ENCODE measurements around the gene CDCA4. TPM values are rescaled to one million over a fixed set of nuclear protein-coding genes. Genes with fewer than 3 reads are reported as not detected.

The CDCA4 gene
- total RNA-seq, 1 donor from 2014 or later: 6.9 TPM

DNA sequence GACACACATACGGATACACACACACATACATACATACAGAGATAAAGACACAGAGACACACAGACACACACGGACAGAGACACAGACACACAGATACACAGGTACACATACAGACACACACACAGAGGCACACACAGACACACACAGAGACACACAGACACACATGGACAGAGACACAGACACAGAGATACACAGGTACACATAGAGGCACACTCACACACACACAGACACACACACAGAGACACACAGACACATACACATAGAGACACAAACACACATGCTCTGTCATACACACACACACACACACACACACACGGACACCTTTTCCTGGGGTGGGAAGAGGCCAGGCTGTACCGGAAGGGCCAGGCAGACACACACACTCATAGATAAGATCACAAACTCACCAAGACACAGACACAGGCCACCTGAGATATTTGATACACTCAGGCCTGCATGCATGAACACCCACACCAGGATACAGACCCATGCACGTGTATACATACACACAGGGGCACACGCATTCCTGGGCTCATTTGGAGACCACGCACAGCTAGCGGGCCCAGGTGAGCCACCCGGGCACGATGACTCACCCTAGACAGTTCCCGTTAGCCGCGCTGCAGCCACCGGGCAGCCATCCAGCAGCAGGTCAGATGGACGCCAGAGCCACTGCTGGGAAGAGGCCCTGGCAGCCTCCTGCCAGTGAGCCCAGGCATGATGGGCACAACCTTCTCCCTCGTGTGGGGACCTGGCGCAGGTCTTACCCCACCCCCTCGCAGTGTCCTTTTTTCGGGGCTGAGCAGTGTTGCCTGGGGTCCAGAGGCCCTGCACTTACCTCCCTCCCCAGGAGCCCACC, 40.9 kb downstream of the CDCA4 start:
- Histone ChIP-seq H3K36me3 (no peaks in the 10 kb centered on the region), H3K27ac (no peak overlapping the region), H3K4me3 (no peak overlapping the region), H3K27me3 (ENCODE audit: low read depth) (peaks cover 17% of the 10 kb centered on the region), H3K4me1 (peaks cover 42% of the 10 kb centered on the region), H3K9me3 (no peaks in the 10 kb centered on the region)
- TF ChIP-seq, protein P1, sequence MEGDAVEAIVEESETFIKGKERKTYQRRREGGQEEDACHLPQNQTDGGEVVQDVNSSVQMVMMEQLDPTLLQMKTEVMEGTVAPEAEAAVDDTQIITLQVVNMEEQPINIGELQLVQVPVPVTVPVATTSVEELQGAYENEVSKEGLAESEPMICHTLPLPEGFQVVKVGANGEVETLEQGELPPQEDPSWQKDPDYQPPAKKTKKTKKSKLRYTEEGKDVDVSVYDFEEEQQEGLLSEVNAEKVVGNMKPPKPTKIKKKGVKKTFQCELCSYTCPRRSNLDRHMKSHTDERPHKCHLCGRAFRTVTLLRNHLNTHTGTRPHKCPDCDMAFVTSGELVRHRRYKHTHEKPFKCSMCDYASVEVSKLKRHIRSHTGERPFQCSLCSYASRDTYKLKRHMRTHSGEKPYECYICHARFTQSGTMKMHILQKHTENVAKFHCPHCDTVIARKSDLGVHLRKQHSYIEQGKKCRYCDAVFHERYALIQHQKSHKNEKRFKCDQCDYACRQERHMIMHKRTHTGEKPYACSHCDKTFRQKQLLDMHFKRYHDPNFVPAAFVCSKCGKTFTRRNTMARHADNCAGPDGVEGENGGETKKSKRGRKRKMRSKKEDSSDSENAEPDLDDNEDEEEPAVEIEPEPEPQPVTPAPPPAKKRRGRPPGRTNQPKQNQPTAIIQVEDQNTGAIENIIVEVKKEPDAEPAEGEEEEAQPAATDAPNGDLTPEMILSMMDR (IDR thresholded peaks at IDR 0.05): no peak
- DNase-seq: peak; percentile 74
- intact Hi-C loops (cut with DNase I): loop anchor here (10.0 kb wide), 1 partner anchor 65 kb away; no protein-coding TSS in a partner anchor
- ATAC-seq: peak; percentile 4 to 51

DNA sequence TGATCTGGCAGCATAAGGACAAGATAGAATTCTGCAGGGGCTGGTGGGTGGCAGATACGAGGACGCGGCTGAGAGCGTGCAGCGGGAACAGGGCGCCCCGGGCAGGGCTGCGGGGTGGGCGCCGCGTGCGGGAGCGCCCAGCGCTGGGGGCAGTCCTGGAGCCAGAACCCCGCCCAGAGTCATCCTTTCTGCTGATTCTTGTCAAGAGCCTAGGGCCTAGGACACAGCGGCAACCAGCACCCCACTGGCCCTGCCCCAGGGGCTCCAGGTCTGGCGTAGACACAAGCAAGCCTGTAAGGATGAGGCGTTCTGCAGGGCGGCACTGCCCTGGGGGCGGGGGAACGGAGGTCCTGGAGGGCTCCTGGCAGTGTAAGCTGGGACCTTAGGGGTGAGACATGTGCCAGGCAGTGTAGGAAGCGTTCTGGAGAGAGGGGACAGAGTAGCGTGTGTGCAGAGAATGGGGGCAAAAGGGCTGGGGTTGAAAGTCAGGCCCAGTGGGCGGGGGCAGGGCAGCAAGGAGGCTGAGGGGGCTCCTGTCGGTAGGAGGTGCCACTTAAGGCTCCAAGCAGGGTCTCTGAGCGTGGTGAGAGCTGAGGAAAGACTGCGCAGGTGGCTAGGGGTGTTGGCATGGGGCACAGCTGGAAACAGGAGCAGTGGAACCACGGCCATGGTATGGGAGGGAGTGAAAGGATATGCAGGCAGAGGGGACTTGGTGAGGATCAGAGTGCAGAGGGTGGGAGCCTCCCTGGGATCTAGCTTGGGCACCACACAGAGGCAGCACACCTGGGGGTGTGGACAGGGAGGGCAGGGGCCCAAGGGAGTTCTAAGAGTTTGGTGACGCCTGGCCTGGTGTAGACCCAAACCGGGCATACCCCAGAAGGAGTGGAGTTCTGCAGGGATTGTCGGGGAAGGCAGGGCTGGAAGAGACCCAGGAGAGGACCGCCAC, 41.9 kb downstream of the CDCA4 start:
- H3K9me3 ChIP-seq: no peaks in the 10 kb centered on the region
- no peak overlapping the region for H3K27ac ChIP-seq
- intact Hi-C loops (cut with DNase I): loop anchor here (10.0 kb wide), 1 partner anchor 66 kb away; no protein-coding TSS in a partner anchor
- H3K27me3 ChIP-seq (ENCODE audit: low read depth): peaks cover 17% of the 10 kb centered on the region
- ATAC-seq (no peak), DNase-seq (peak; percentile 47)
- peak overlapping the region; percentile 55 for H3K4me3 ChIP-seq
- no peaks in the 10 kb centered on the region for H3K36me3 ChIP-seq
- TF ChIP-seq, protein P1 (IDR thresholded peaks at IDR 0.05): no peak
- peaks cover 51% of the 10 kb centered on the region for H3K4me1 ChIP-seq

DNA sequence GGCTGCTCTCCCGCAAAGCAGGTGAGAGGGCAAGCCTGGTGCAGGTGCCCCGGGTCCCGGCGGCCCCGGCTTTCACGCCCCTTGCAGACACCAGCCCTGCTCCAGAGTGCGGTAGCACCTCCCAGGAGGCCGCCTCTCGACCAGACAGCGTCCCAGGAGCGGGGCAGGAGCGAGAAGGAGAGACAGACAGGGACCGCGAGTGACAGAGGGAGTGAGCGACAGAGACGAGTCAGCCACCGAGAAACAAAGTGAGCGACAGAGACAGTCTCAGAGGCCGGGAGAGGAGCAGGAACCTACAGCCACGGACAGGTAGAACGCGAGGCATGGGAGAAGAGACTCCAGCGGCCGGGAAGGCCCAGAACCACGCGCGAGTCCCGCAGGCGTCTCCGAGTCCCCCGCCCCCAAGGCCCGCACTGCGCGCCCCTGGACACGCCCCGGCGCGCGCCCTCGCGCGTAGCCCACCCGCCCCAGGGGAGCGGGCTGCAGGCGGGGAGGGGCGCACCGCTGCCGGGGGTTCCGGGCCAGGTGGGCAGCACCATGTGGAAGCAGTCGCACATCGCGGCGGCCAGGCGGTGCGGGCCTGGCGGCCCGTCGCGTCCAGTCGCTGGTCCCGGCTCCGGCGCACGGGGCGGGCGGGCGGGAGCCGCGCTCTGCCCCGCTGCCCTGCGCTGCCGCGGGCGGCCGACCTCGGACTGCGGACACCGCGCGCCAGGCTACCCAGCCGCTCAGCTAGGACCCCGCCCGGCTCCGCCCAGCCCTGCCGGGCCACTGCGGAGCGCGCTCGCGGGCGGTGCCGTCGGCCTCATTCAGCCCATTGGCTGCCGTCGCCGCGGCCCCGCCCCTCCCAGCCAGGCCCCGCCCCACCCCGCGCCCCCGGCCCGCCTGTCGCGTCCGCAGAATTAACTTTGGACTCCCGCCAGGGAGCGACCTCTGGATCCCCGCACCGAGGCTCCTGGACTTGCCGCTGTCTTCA, 42.9 kb downstream of the CDCA4 start, which contains the start of gene AHNAK2:
TSS of gene AHNAK2 (minus strand) at position 694 of the 973 bp plus-strand sequence. CDS start at position 557, 137 bp downstream.
- peaks cover 62% of the 10 kb centered on the region for H3K4me1 ChIP-seq
- TF ChIP-seq, protein P1 (IDR thresholded peaks at IDR 0.05): no peak
- H3K36me3 ChIP-seq: no peaks in the 10 kb centered on the region
- H3K27ac ChIP-seq: no peak within 1 kb of the TSS
- H3K27me3 ChIP-seq (ENCODE audit: low read depth): peaks cover 17% of the 10 kb centered on the region
- DNase-seq (peak; percentile 85), ATAC-seq (peak; percentile 76 to 79)
- H3K4me3 ChIP-seq: peak within 1 kb of the TSS; percentile 55
- H3K9me3 ChIP-seq: no peaks in the 10 kb centered on the region
- intact Hi-C loops (cut with DNase I): loop anchor here (10.0 kb wide), 1 partner anchor 67 kb away; no protein-coding TSS in a partner anchor

DNA sequence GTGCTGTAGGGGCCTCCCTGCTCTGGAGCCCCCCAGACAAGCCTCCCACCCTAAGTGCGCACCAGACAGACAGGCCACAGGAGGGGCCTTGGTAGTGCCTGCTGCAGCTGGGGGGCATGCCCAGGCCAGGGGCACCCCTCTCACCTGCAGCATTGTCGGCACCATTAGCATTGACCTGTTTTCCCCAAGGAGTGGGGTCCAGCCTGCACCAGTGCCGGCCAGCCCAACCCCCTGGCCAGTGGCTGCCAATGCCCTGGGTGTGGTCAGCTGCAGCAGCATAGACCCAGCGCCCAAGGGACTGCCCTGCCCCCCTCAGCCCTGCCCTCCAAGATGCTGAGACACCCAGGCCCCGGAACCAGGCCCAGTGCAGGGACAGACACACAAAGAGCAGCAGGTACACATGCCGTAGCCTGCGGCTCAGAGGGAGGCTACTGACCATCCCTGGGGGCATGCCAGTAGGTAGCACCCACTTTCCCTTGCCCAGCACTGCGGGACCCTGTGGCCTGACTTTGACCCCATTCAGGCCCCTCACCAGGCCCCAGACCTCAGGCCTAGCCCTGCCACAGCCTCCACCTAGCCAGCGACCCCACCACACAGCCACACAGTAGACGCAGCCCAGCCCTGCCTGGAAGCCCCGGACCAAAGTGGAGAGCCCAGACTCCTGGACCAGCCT, 43.7 kb downstream of the CDCA4 start:
- Histone ChIP-seq H3K27me3 (ENCODE audit: low read depth) (peaks cover 17% of the 10 kb centered on the region), H3K9me3 (no peaks in the 10 kb centered on the region), H3K27ac (no peak overlapping the region), H3K36me3 (no peaks in the 10 kb centered on the region), H3K4me1 (peaks cover 70% of the 10 kb centered on the region), H3K4me3 (peak overlapping the region; percentile 55)
- TF ChIP-seq, protein P1 (IDR thresholded peaks at IDR 0.05): no peak
- intact Hi-C loops (cut with DNase I): loop anchor here (10.0 kb wide), 1 partner anchor 68 kb away; no protein-coding TSS in a partner anchor
- peak; percentile 47 for DNase-seq
- no peak for ATAC-seq

Data from lower lobe of right lung (tissue), 2 donors.